Astrocyte of the spinal cord (primary cell): Measurements from ENCODE around the gene CLDN6.

ENCODE experiments used
- DNase-seq: peaks from one replicate; pipeline ENCODE4 v3.0.0; 2011; ENCODE audit warnings: low read depth, low spot score
- H3K4me3 ChIP-seq: 2 replicates; pipeline ENCODE4 v1.5.1; 2011; ENCODE audit warnings: low read depth, mild to moderate bottlenecking, low read length, moderate library complexity
- CTCF ChIP-seq: IDR thresholded peaks from 2 replicates; pipeline ENCODE4 v1.5.1; 2012; ENCODE audit warnings: low read depth, mild to moderate bottlenecking, low read length, inconsistent platforms
- in situ Hi-C: cut with HindIII; loops from 2 replicates; pipeline ENCODE4 v1.10.0; 2017; ENCODE audit warnings: low sequenced_read_pairs

CLDN6 gene

GRCh38 chr16:3019594-3020246, 1.7 kb upstream of the CLDN6 start:
- no peak for TF ChIP-seq CTCF
- peak overlapping the region; percentile 80 for H3K4me3 ChIP-seq
- DNase-seq = no peak
- in situ Hi-C loops = no loop called here

GRCh38 chr16:3017344-3017743, 639 bp downstream of the CLDN6 start:
- no peak for DNase-seq
- in situ Hi-C loops = no loop called here
- TF ChIP-seq CTCF = no peak
- H3K4me3 ChIP-seq = no peak overlapping the region

GRCh38 chr16:3015865-3016521, 2.0 kb downstream of the CLDN6 start:
- no peak for DNase-seq
- in situ Hi-C loops = no loop called here
- TF ChIP-seq CTCF = no peak
- H3K4me3 ChIP-seq = no peak overlapping the region

GRCh38 chr16:3014971-3015370, 3.0 kb downstream of the CLDN6 start:
- TF ChIP-seq CTCF = no peak
- DNase-seq = no peak
- in situ Hi-C loops = no loop called here
- no peak overlapping the region for H3K4me3 ChIP-seq

- no peak for DNase-seq
- H3K4me3 ChIP-seq = no peak overlapping the region
- in situ Hi-C loops = no loop called here
- TF ChIP-seq CTCF = no peak
Observed at GRCh38 chr16:3013998-3014690, 3.8 kb downstream of the CLDN6 start.

- DNase-seq = no peak
- in situ Hi-C loops = no loop called here
- no peak overlapping the region for H3K4me3 ChIP-seq
- TF ChIP-seq CTCF = no peak
Observed at GRCh38 chr16:3013491-3013951, 4.5 kb downstream of the CLDN6 start.
